Activated CD4-positive, alpha-beta T cell treated with anti-CD3 and anti-CD28 coated beads, Interleukin-2, amount 10 ng/mL, durations not matched to agents 24 days and 14 days (primary cell): Measurements from ENCODE around the gene SEC22B. TPM values are rescaled to one million over a fixed set of nuclear protein-coding genes. Genes with fewer than 3 reads are reported as not detected.
A peak's percentile ranks its signal among the peaks of the same experiment; 100 is the strongest.
"Not testable (repeated sequence)": the region's sequence is repeated elsewhere in the genome, so short reads cannot be mapped to it uniquely, and the experiment has no call there.

Source experiments
- DNase-seq: peaks from one replicate; pipeline ENCODE4 v3.0.0; 2022
- H3K27ac Mint-ChIP-seq: one replicate; pipeline ENCODE4 v1.8.0; 2022; ENCODE audit warnings: mild to moderate bottlenecking, mixed read lengths
- H3K27me3 Mint-ChIP-seq: one replicate; pipeline ENCODE4 v1.8.0; 2022; ENCODE audit warnings: mixed read lengths
- H3K36me3 Mint-ChIP-seq: one replicate; pipeline ENCODE4 v1.8.0; 2022; ENCODE audit warnings: low read depth, mild to moderate bottlenecking, mixed read lengths
- H3K4me1 Mint-ChIP-seq: one replicate; pipeline ENCODE4 v1.8.0; 2021; ENCODE audit warnings: mixed read lengths
- H3K4me3 Mint-ChIP-seq: one replicate; pipeline ENCODE4 v1.8.0; 2022; ENCODE audit warnings: mild to moderate bottlenecking, moderate library complexity, mixed read lengths
- H3K9me3 Mint-ChIP-seq: one replicate; pipeline ENCODE4 v1.8.0; 2021; ENCODE audit warnings: mixed read lengths
- intact Hi-C: fragments of 100-400 bp; cut with micrococcal nuclease; formaldehyde crosslinking; loops from one replicate; pipeline ENCODE4 v1.15.1; 2023
- total RNA-seq: library from RNA; stranded (reverse); gene quantifications from 2 replicates; pipeline ENCODE4 v1.2.3, GENCODE V29; 2022

SEC22B gene
- total RNA-seq, 1 donor from 2014 or later = 19.7 TPM

DNA sequence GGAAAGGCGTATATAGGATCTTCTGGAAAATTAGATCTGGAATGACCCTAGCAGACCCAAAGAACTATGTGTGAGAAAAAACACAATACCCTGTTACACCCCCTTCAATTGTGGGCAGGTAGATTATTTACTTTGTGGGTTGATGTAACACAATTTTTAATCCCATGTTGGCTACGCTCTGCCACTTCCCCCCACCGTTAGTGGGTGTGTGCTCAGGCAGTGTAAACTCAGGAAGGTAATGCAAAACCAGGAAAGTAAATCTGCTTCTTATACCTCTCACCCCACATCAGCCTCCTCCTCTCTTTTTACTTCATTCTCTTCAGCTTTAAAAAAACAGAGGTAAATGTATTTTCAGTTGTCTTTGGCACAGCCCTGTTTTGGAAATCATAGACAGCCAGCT, 63.2 kb downstream of the SEC22B start:
- H3K27ac Mint-ChIP-seq, intact Hi-C loops, H3K9me3 Mint-ChIP-seq, H3K27me3 Mint-ChIP-seq, H3K4me1 Mint-ChIP-seq, H3K36me3 Mint-ChIP-seq, DNase-seq, H3K4me3 Mint-ChIP-seq: not testable (repeated sequence)

- intact Hi-C loops, H3K4me3 Mint-ChIP-seq, H3K36me3 Mint-ChIP-seq, H3K9me3 Mint-ChIP-seq, H3K27me3 Mint-ChIP-seq, H3K27ac Mint-ChIP-seq, DNase-seq, H3K4me1 Mint-ChIP-seq: not testable (repeated sequence)
These were observed 64.1 kb downstream of the SEC22B start for GRCh38 chr1:120112212-120112611.

DNA sequence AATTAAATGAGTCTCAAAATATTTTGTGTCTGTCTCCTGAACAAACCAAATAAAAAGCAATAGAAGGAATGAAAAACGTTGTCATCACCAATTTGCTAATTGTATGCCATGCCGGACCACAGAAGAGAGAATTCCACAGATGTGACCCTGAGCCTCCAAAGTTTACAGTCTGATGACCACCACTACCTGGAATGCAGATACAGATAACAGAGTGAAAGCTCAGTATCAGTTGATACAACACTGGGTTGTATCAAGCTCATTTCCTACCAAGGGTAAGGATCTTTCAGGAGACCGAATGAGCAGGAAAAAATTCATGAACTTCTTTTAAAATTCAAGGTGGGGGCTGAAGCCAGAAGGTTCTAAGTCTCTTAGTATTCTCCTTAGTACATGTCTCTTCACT, 64.5 kb downstream of the SEC22B start:
- H3K4me3 Mint-ChIP-seq, H3K27me3 Mint-ChIP-seq, H3K4me1 Mint-ChIP-seq, H3K36me3 Mint-ChIP-seq, intact Hi-C loops, H3K27ac Mint-ChIP-seq, H3K9me3 Mint-ChIP-seq, DNase-seq: not testable (repeated sequence)

DNA sequence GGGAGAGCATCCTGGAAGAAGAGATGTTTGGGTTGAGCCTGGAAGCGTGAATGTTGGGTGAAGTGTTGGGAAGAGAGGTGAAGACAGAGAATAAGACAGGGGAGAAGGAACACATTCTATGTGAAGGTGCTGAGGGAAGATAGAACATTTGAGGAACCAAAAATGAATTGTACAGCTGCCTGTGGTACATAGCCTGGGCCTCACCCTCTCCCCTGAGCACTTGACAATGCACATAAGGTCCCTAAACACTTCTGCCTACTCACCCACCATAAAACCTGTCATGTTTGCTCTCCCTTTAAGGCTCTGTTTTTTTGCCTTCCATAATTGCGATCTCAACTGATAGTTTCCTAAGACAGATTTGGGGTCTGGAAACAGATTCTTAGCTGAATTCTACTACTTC, 65.3 kb downstream of the SEC22B start:
- intact Hi-C loops, DNase-seq, H3K9me3 Mint-ChIP-seq, H3K4me3 Mint-ChIP-seq, H3K4me1 Mint-ChIP-seq, H3K27ac Mint-ChIP-seq, H3K36me3 Mint-ChIP-seq, H3K27me3 Mint-ChIP-seq: not testable (repeated sequence)

DNA sequence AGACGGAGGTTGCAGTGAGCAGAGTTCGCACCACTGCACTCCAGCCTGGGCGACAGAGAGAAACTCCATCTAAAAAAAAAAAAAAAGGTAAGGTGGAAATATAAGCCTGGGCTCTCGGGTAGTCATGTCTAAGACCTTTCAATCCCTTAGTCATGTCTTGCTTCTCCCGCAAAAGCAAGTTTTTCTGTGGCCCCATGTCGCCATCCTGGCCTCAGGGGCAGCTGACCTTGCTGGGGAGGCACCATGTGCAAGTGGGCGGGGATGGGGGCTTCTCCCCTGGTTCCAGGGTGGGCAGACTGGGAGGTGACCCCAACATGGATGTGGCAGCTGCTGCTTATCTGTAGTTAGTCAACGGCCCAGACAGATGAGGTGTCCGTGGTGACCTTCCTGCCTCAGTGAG, 66.7 kb downstream of the SEC22B start:
- intact Hi-C loops, H3K27me3 Mint-ChIP-seq, H3K36me3 Mint-ChIP-seq, DNase-seq, H3K9me3 Mint-ChIP-seq, H3K4me3 Mint-ChIP-seq, H3K27ac Mint-ChIP-seq: not testable (repeated sequence)
- peaks cover 12% of the 10 kb centered on the region for H3K4me1 Mint-ChIP-seq

- intact Hi-C loops, H3K27ac Mint-ChIP-seq, H3K9me3 Mint-ChIP-seq, H3K4me3 Mint-ChIP-seq, H3K36me3 Mint-ChIP-seq, DNase-seq, H3K27me3 Mint-ChIP-seq: not testable (repeated sequence)
- H3K4me1 Mint-ChIP-seq = peaks cover 12% of the 10 kb centered on the region
These were observed 67.1 kb downstream of the SEC22B start for GRCh38 chr1:120109180-120109579.

- peaks cover 11% of the 10 kb centered on the region for H3K4me1 Mint-ChIP-seq
- H3K27ac Mint-ChIP-seq, H3K36me3 Mint-ChIP-seq, H3K9me3 Mint-ChIP-seq, intact Hi-C loops, H3K27me3 Mint-ChIP-seq, H3K4me3 Mint-ChIP-seq: not testable (repeated sequence)
- DNase-seq = peak; percentile 62
These were observed 71.0 kb downstream of the SEC22B start for GRCh38 chr1:120105288-120105687.

DNA sequence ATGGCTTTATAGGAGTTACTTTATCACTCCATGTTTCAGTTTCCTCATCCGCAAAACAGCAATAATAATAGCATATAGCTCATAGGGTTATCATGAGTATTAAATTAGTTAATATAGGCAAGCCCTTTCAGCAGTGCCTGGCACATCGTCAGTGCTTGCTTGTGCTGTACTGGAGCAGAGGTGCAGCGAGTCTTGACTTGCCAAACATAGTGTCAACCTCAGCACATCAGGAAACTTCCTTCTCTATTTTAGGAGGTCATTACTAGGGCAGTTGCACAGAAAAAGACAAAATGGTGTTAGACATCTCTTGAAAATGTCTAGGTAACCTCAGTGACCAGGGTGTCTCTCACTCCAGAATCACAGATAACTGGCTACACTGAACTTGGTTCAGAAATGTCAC, 72.6 kb downstream of the SEC22B start:
- H3K27ac Mint-ChIP-seq, H3K36me3 Mint-ChIP-seq, intact Hi-C loops, H3K4me3 Mint-ChIP-seq, DNase-seq, H3K27me3 Mint-ChIP-seq, H3K9me3 Mint-ChIP-seq: not testable (repeated sequence)
- H3K4me1 Mint-ChIP-seq = peaks cover 15% of the 10 kb centered on the region

GRCh38 chr1:120101593-120101992, 74.7 kb downstream of the SEC22B start:
- H3K4me3 Mint-ChIP-seq, H3K36me3 Mint-ChIP-seq, intact Hi-C loops, H3K27ac Mint-ChIP-seq, H3K9me3 Mint-ChIP-seq, H3K27me3 Mint-ChIP-seq, DNase-seq: not testable (repeated sequence)
- H3K4me1 Mint-ChIP-seq = peaks cover 15% of the 10 kb centered on the region

Other genes with a start within 250 kb of the SEC22B start
- 96.5 and 98.0 TPM in 2 replicates for gene NOTCH2, start 106.9 kb downstream of the SEC22B start, total RNA-seq
- 17.6 and 18.3 TPM in 2 replicates for gene NBPF8, start 238.5 kb upstream of the SEC22B start, total RNA-seq